Muscle layer of duodenum (tissue), 2 donors: ENCODE measurements around the gene CFB.
"Not testable (repeated sequence)": the region's sequence is repeated elsewhere in the genome, so short reads cannot be mapped to it uniquely, and the experiment has no call there.

Experiments
- H3K27ac ChIP-seq: one replicate; pipeline ENCODE4 v1.7.0; 2013; ENCODE audit warnings: mild to moderate bottlenecking, low read length
- H3K27me3 ChIP-seq: one replicate; pipeline ENCODE4 v1.7.0; 2013; ENCODE audit warnings: low read depth, mild to moderate bottlenecking, control low read depth, low read length
- H3K36me3 ChIP-seq, 2 donors: one replicate each; pipeline ENCODE4 v1.7.0; 2013; ENCODE audit warnings: low read length in 2 of 2, control low read depth in 1 of 2, mild to moderate bottlenecking in 1 of 2; ENCODE audit not compliant: insufficient read depth in 2 of 2, control insufficient read depth in 1 of 2
- H3K4me1 ChIP-seq, 2 donors: one replicate each; pipeline ENCODE4 v1.7.0; 2013; ENCODE audit warnings: low read length in 2 of 2, mild to moderate bottlenecking in 2 of 2, control low read depth in 1 of 2, moderate library complexity in 1 of 2; ENCODE audit not compliant: insufficient read depth in 2 of 2, control insufficient read depth in 1 of 2
- H3K4me3 ChIP-seq, 2 donors: one replicate each; pipeline ENCODE4 v1.7.0; 2013; ENCODE audit warnings: low read length in 2 of 2, low read depth in 1 of 2, mild to moderate bottlenecking in 1 of 2
- H3K9me3 ChIP-seq, 2 donors: one replicate each; pipeline ENCODE4 v1.7.0; 2013; ENCODE audit warnings: low read length in 2 of 2, control low read depth in 1 of 2, mild to moderate bottlenecking in 1 of 2; ENCODE audit not compliant: control insufficient read depth in 1 of 2
- donor health status: healthy.

Gene CFB

DNA sequence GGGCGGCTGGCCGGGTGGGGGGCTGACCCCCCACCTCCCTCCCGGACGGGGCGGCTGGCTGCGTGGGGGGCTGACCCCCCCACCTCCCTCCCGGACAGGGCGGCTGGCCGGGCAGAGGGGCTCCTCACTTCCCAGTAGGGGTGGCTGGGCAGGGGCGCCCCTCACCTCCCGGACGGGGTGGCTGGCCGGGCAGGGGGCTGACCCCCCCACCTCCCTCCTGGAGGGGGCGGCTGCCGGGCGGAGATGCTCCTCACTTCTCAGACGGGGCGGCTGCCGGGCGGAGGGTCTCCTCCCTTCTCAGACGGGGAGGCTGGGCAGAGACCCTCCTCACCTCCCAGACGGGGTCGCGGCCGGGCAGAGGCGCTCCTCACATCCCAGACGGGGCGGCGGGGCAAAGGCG lies 30.2 kb downstream of the CFB start:
- H3K9me3 ChIP-seq, H3K27me3 ChIP-seq, H3K4me3 ChIP-seq, H3K27ac ChIP-seq: not testable (repeated sequence)
- Histone ChIP-seq H3K4me1 (peaks cover 6 to 18% of the 10 kb centered on the region in 2 donors), H3K36me3 (peaks cover 11 to 30% of the 10 kb centered on the region in 2 donors)

DNA sequence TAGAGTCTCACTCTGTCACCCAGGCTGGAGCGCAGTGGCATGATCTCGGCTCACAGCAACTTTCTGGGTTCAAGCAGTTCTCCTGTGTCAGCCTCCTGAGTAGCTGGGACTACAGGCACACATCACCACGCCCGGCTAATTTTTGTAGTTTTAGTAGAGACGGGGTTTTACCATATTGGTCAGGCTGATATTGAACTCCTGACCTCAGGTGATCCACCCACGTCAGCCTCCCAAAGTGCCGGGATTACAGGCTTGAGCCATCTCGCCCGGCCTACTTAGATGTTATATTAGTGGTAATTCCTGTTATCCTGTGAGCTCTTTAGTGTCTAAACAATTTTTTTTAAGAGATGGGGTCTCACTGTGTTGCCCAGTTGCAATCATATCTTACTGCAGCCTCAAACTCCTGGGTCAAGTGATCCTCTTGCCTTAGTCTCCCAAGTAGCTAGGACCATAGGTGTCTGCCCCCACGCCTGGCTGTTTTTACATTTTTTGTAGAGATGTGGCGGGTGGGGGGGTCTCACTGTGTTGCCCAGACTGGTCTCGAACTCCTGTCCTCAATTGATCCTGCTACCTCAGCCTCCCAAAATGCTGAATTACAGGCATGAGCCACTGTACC lies 32.0 kb downstream of the CFB start:
- Histone ChIP-seq H3K4me1 (peaks cover 6 to 8% of the 10 kb centered on the region in 2 donors), H3K27ac (no peak overlapping the region), H3K9me3 (no peaks in the 10 kb centered on the region), H3K27me3 (no peaks in the 10 kb centered on the region), H3K36me3 (peaks cover 11 to 16% of the 10 kb centered on the region in 2 donors), H3K4me3 (no peak overlapping the region)

- H3K4me1 ChIP-seq: no peaks in the 10 kb centered on the region
- no peaks in the 10 kb centered on the region for H3K27me3 ChIP-seq
- no peak overlapping the region for H3K4me3 ChIP-seq
- no peaks in the 10 kb centered on the region for H3K9me3 ChIP-seq
- no peak overlapping the region for H3K27ac ChIP-seq
- peaks cover 11 to 16% of the 10 kb centered on the region in 2 donors for H3K36me3 ChIP-seq
Observed at GRCh38 chr6:31978831-31979230, 32.9 kb downstream of the CFB start.

DNA sequence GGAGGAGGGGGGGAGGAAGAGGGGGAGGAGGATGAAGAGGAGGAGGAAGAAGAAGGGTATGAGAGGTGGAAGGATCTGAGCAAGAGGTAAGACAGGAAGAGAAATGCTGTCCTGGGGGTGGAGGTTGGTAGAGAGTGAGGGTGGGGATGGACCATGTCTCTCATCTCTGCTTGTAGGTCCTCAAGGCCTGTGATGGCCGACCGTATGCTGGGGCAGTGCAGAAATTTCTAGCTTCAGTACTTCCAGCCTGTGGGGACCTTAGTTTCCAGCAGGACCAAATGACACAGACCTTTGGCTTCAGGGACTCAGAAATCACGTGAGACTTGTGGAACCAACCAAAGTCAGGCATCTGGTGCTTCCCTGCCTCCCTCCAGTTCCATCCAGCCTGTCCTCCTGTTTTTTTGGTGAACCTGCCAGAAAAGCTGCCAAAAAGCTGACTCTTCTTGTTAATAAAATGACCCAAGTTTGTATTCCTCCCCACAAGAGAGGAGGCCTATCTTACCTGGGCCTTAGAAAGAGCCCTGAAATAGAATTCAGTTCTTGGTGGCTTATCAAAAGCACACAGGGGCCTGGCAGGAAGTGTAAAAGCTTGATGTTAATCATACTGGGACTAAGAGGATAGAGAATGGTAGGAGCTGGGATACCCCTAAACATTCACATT lies 33.5 kb downstream of the CFB start:
- Histone ChIP-seq H3K36me3 (peaks cover 11 to 16% of the 10 kb centered on the region in 2 donors), H3K9me3 (no peaks in the 10 kb centered on the region), H3K4me1 (no peaks in the 10 kb centered on the region), H3K27me3 (no peaks in the 10 kb centered on the region), H3K27ac (no peak overlapping the region), H3K4me3 (no peak overlapping the region)

- H3K4me3 ChIP-seq, H3K9me3 ChIP-seq, H3K27ac ChIP-seq, H3K27me3 ChIP-seq, H3K4me1 ChIP-seq: not testable (repeated sequence)
- H3K36me3 ChIP-seq: peaks cover 11 to 16% of the 10 kb centered on the region in 2 donors
Observed at GRCh38 chr6:31980195-31980876, 34.4 kb downstream of the CFB start.

GRCh38 chr6:31980998-31981397 lies 35.1 kb downstream of the CFB start:
- H3K36me3 ChIP-seq: peaks cover 11 to 16% of the 10 kb centered on the region in 2 donors
- H3K9me3 ChIP-seq, H3K27me3 ChIP-seq, H3K27ac ChIP-seq, H3K4me1 ChIP-seq, H3K4me3 ChIP-seq: not testable (repeated sequence)

DNA sequence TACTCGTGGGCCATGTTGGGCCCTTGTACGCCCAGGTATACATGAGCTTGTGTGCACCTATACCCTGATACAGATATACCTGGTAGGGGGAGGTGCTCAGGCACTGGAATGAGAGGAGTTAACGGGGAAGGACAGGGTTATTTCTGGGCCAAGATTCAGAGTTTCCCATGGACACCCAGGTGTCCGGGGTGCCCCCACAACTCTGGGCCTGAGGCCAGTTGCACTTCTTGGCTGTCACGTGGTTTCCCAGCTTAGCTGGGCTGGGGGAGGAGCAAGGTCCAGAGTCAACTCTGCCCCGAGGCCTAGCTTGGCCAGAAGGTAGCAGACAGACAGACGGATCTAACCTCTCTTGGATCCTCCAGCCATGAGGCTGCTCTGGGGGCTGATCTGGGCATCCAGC lies 35.8 kb downstream of the CFB start, which contains the start of gene C4A:
Gene C4A (plus strand): TSS at position 314 of the 400 bp plus-strand sequence. CDS start 51 bp downstream, at position 365.
- H3K4me1 ChIP-seq, H3K9me3 ChIP-seq, H3K27me3 ChIP-seq, H3K27ac ChIP-seq, H3K4me3 ChIP-seq: not testable (repeated sequence)
- peaks cover 11 to 16% of the 10 kb centered on the region in 2 donors for H3K36me3 ChIP-seq

DNA sequence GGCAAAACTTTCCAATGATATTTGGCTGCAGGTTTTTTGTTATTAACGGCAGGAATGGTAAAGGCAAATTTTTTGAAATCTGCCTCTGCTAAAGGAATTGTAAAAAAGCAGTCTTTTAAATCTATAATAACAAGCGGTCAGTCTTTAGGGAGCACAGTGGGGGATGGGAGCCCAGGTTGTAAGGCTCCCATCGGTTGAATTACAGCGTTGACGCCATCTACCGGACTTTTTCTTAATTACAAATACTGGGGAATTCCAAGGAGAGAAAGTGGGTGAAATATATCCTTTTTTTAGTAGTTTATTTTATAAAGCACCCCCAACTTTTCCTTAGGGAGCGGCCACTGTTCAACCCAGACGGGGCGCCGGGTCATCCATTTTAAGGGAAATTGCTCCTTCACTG lies 43.5 kb downstream of the CFB start:
- not testable (repeated sequence) for H3K4me3 ChIP-seq

DNA sequence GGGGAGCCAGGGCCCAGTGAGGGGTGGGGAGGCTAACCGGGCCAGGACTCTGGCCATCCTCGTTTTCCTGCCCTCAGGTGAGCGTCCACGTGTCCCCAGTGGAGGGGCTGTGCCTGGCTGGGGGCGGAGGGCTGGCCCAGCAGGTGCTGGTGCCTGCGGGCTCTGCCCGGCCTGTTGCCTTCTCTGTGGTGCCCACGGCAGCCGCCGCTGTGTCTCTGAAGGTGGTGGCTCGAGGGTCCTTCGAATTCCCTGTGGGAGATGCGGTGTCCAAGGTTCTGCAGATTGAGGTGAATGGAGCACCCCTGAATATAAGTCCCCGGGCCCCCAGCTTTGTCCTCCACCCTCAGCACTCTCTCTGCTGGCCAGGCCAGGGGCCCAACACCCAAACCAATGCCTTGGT lies 48.5 kb downstream of the CFB start:
- not testable (repeated sequence) for H3K27ac ChIP-seq, H3K4me1 ChIP-seq, H3K36me3 ChIP-seq, H3K4me3 ChIP-seq, H3K9me3 ChIP-seq, H3K27me3 ChIP-seq

More for the DNA sequence above, 43.5 kb downstream of the CFB start:
- H3K4me1 ChIP-seq, H3K36me3 ChIP-seq, H3K27ac ChIP-seq, H3K9me3 ChIP-seq, H3K27me3 ChIP-seq: not testable (repeated sequence)

DNA sequence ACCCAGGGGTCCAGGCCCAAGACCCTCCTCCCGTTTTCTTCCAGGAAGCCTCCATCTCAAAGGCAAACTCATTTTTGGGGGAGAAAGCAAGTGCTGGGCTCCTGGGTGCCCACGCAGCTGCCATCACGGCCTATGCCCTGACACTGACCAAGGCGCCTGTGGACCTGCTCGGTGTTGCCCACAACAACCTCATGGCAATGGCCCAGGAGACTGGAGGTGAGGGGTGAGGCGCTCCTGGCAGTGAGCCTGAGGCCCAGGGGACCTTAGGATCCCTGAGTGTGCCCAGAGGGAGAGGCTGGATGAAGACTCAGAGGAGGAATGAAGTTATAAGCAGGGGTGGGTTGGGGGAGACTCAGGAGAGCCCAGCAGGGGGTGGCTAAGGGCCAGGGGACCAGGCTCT lies 50.5 kb downstream of the CFB start:
- not testable (repeated sequence) for H3K4me3 ChIP-seq, H3K27me3 ChIP-seq, H3K4me1 ChIP-seq, H3K9me3 ChIP-seq, H3K36me3 ChIP-seq, H3K27ac ChIP-seq
